GM08714 (cell line): ENCODE results near the gene ZNF419.
"Not testable (repeated sequence)": the region's sequence is repeated elsewhere in the genome, so short reads cannot be mapped to it uniquely, and the experiment has no call there.

ENCODE experiments used
- H3K4me3 ChIP-seq: fragments of 200-500 bp; sonication (Bioruptor generic); 2 replicates; pipeline ENCODE4 v1.5.1; 2014; ENCODE audit warnings: mild to moderate bottlenecking, low read length, inconsistent platforms
- ZNF274 ChIP-seq: IDR thresholded peaks from 2 replicates; pipeline ENCODE4 v1.6.1; 2012; ENCODE audit warnings: mild to moderate bottlenecking, low read depth, low read length

ZNF419 gene

DNA sequence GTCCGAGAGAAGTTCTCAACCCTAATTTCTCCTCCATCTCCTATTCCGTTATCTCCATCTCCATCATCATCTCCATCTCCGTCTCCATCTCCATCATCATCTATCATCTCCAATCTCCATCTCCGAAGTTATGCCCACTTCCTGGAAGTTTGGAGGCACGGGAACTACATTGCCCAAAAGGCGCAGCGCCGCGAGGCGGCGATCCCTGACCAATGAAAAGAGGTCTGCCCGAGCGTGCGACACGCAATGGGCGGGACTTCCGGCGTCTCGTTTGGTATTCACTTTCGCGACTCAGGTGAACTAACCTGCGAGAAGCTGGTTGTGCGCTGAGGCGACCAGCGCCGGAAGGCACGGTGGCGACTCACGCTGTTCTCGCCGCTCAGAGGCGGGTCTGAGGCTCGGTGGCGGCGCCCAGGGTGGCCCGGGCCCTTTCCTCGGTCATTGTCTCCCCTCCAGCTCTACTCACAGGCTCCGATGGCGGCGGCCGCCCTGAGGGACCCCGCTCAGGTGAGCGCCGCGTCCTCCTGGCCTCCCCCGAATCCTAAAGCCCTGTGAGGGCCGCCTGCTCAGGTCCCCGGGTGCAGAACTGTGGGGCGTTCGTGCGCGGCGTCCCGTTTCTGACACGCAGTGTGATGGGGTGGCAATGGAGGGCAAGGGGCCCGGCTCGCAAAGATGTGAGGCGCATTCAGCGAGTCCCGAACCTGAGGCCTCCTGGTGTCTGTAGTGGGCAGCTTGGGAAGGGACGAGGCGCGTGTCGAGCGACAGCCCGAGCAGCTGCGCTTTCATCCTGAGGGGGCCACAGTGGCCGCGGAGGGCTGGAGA, at the start of gene ZNF419:
Gene ZNF419 (plus strand): TSS at position 274 of the 822 bp plus-strand sequence. CDS start 201 bp downstream, at position 475.
- H3K4me3 ChIP-seq, result peak within 1 kb of the TSS; percentile 78

DNA sequence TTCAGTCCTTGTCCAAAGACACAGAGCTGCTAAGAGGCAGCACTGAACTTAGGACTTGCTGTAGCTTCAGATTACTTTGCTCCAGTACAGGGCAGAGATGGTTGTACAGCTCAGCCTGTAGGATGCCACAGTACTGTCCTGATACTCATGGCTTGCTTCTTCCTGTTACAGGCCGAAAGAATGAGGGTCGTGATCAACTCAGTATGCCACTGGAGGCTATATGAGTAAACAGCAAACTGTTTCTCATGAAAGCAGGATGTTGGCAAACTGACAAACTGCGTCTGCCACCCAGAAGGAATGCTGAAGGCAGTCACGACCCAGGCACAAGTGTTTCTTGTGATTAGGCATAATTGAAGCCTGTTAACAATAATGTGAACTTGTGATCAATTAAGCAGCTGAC, 49.6 kb upstream of the ZNF419 start:
- TF ChIP-seq ZNF274, result no peak
- no peak overlapping the region for H3K4me3 ChIP-seq

DNA sequence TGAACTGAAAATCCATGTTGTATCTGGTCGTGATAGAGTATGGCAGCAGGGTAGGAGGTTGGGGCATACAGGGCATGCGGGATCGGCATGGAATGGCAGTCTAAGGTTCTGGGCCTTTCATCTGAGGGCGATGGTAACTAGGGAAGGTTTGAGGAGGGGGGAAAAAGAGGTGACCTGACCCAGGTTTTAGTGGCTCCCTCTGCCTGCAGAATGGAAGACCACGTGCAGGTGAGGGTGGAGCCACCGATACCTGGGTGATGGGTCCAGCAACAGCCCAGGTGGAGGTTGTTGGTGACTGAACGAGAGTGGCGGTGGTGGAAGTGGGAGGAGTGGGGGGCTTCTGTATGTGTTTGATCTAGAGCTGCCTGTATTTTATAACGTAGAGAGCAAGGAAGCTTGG, 48.6 kb upstream of the ZNF419 start:
- no peak overlapping the region for H3K4me3 ChIP-seq
- no peak for TF ChIP-seq ZNF274

- TF ChIP-seq ZNF274, result no peak
These were observed 45.4 kb upstream of the ZNF419 start for GRCh38 chr19:57441979-57442752.

DNA sequence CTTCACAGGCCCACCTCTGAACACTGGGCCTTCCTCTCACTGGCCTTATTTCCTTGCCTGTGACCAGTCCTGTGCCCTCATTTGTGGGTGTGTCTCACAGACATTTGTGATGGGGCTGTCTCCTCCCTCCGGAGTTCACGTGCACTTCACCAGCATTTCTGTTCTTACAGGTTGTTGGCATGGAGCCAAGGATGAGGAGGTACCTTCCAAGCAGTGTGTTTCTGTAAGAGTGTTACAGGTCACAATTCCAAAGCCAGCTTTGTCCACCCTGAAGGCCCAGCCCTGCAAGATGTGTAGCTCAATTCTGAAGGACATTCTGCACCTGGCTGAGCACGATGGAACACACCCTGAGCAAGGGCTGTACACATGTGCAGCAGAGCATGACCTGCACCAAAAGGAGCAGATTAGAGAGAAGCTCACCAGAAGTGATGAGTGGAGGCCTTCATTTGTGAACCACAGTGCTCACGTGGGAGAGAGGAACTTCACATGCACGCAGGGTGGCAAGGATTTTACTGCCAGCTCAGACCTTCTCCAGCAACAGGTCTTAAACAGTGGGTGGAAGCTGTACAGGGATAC, 44.3 kb upstream of the ZNF419 start:
- TF ChIP-seq ZNF274, result no peak
- no peak overlapping the region for H3K4me3 ChIP-seq

More at GRCh38 chr19:57441979-57442752, 45.4 kb upstream of the ZNF419 start:
- no peak overlapping the region for H3K4me3 ChIP-seq

- TF ChIP-seq ZNF274, result no peak
These were observed 35.2 kb upstream of the ZNF419 start for GRCh38 chr19:57452307-57452706.

GRCh38 chr19:57465680-57466381, 21.7 kb upstream of the ZNF419 start:
- no peak overlapping the region for H3K4me3 ChIP-seq
- no peak for TF ChIP-seq ZNF274

More at GRCh38 chr19:57452307-57452706, 35.2 kb upstream of the ZNF419 start:
- H3K4me3 ChIP-seq, result no peak overlapping the region

GRCh38 chr19:57466489-57466888, 21.1 kb upstream of the ZNF419 start:
- TF ChIP-seq ZNF274, result no peak
- no peak overlapping the region for H3K4me3 ChIP-seq

- no peak overlapping the region for H3K4me3 ChIP-seq
- no peak for TF ChIP-seq ZNF274
These were observed 13.9 kb upstream of the ZNF419 start for GRCh38 chr19:57473646-57474045.

DNA sequence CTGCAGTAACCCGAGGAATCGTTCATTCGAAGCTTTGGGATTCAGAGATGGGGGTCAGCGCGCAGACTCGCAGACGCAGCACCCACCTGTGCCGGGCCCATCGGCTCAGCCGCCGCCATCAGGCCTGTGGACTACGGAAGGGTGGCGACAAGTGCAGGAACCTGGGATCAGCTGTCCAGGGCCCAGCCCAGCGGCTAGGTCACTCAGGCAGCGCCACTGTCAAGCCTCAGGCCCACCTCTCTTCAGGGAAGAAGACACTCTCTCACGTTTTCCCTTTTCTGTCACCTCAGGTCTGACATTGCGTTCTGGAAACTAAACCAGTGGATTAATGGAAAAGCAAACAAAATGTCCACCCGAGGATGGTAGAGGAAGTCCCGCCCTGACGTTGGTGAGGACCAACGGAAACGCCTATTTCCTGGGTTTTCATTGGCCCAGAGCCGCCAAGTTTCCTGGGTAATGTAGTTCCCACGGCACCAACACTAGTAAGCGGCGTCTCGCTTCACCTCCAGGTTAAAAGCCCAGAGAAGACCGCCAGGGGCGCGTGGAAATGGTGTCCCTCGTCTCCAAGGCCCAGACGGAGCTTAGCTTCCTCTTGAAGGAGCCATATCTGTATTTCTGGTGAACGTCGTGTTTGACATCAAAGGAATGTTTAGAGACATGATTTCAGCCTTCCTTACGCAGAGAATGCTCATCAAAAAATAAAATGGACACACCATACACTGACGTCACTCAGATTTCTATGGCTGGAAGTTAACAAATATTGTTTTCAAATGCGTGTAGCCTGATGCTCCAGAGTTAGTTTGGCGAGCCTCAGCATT, 10.2 kb upstream of the ZNF419 start, which contains the start of gene ZNF772:
Gene ZNF772 (minus strand): TSS at position 376 of the 818 bp plus-strand sequence. CDS start 257 bp downstream, at position 119.
- peak within 1 kb of the TSS; percentile 90 for H3K4me3 ChIP-seq
- TF ChIP-seq ZNF274, result no peak

- H3K4me3 ChIP-seq, result peak overlapping the region; percentile 40
These were observed 722 bp downstream of the ZNF419 start for GRCh38 chr19:57488299-57488644.

- not testable (repeated sequence) for H3K4me3 ChIP-seq
These were observed 11.8 kb downstream of the ZNF419 start for GRCh38 chr19:57499332-57499679.

- peak within 1 kb of the TSS; percentile 60 for H3K4me3 ChIP-seq
These were observed 12.3 kb downstream of the ZNF419 start, which contains the start of gene ZNF773 for GRCh38 chr19:57499680-57500395. Gene ZNF773, plus strand, starts transcription at chr19:57499938. Its CDS starts 143 bp downstream, at chr19:57500081.

DNA sequence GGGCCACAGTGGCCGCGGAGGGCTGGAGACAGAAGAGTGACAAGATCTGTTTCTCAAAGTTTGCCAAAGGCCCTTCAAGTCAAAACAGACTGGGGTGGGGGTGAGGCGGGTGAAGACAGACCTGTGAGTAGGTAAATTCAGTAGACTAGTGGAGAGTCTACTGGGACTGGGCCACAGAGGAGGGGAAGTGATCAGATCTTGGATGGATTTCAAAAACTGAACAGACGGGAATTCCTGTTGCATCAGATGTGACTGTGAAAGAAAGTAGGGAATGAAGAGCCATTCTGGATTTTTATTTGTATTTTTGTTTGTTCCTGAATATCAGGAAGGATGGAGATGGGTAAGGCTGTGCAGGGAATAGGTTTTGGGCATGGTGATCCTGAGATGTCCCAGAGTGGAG, 12.8 kb downstream of the ZNF419 start:
- H3K4me3 ChIP-seq, result peak overlapping the region; percentile 60
